Neural crest cell (in vitro differentiated cells): ENCODE data around the gene WSCD2. TPM values are rescaled to one million over a fixed set of nuclear protein-coding genes. Genes with fewer than 3 reads are reported as not detected.

Experiments
- DNase-seq: peaks from one replicate; pipeline ENCODE4 v3.0.0; 2021; ENCODE audit warnings: low read depth, mixed read lengths, low spot score
- H3K27ac Mint-ChIP-seq: one replicate; pipeline ENCODE4 v1.8.0; 2021; ENCODE audit warnings: mild to moderate bottlenecking, mixed read lengths; ENCODE audit not compliant: unreplicated experiment
- H3K27me3 Mint-ChIP-seq: 2 replicates; pipeline ENCODE4 v1.8.0; 2021; ENCODE audit warnings: low read depth, mild to moderate bottlenecking, mixed read lengths
- H3K36me3 Mint-ChIP-seq: 2 replicates; pipeline ENCODE4 v1.8.0; 2021; ENCODE audit warnings: low read depth, mild to moderate bottlenecking, mixed read lengths
- H3K4me1 Mint-ChIP-seq: 2 replicates; pipeline ENCODE4 v1.8.0; 2021; ENCODE audit warnings: mixed read lengths
- H3K4me3 Mint-ChIP-seq: one replicate; pipeline ENCODE4 v1.8.0; 2021; ENCODE audit warnings: mild to moderate bottlenecking, mixed read lengths
- H3K9me3 Mint-ChIP-seq: 2 replicates; pipeline ENCODE4 v1.8.0; 2021; ENCODE audit warnings: mixed read lengths
- total RNA-seq: library from RNA; stranded (reverse); gene quantifications from 2 replicates; pipeline ENCODE4 v1.2.1, GENCODE V29; 2021
- TF ChIP-seq, protein P1 (sequence below): fragments of 200-600 bp; sonication (generic); conservative IDR thresholded peaks from 2 replicates; pipeline ENCODE4 v1.5.0; 2021; ENCODE audit warnings: antibody characterized with exemption, mild to moderate bottlenecking

Gene WSCD2
- total RNA-seq, 1 donor from 2014 or later = 1.4 TPM

DNA sequence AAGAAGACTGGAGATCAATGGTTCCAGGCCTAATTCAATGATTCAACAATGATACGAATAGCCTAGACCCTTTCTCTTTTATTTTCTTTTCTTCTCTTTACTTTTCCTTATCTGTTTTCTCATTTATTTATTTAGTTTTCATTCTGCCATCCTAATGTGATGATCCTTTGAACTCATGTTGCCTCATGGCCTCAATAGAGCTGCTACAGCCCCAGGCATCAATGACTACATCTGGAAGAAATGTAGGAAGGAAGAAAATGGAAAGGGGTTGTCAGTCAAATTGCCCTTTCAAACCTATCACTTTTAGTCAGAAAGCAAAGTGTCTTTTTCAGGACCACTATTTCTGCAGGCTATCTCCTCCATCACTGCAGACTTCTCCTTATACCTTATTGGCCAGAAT is 140.1 kb downstream of the WSCD2 start:
- no peak overlapping the region for H3K4me3 Mint-ChIP-seq
- H3K4me1 Mint-ChIP-seq = peaks cover 16% of the 10 kb centered on the region
- TF ChIP-seq, protein P1, sequence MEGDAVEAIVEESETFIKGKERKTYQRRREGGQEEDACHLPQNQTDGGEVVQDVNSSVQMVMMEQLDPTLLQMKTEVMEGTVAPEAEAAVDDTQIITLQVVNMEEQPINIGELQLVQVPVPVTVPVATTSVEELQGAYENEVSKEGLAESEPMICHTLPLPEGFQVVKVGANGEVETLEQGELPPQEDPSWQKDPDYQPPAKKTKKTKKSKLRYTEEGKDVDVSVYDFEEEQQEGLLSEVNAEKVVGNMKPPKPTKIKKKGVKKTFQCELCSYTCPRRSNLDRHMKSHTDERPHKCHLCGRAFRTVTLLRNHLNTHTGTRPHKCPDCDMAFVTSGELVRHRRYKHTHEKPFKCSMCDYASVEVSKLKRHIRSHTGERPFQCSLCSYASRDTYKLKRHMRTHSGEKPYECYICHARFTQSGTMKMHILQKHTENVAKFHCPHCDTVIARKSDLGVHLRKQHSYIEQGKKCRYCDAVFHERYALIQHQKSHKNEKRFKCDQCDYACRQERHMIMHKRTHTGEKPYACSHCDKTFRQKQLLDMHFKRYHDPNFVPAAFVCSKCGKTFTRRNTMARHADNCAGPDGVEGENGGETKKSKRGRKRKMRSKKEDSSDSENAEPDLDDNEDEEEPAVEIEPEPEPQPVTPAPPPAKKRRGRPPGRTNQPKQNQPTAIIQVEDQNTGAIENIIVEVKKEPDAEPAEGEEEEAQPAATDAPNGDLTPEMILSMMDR = no peak
- H3K9me3 Mint-ChIP-seq = no peaks in the 10 kb centered on the region
- DNase-seq = no peak
- peaks cover 19% of the 10 kb centered on the region for H3K27me3 Mint-ChIP-seq
- no peaks in the 10 kb centered on the region for H3K36me3 Mint-ChIP-seq
- H3K27ac Mint-ChIP-seq = no peak overlapping the region

DNA sequence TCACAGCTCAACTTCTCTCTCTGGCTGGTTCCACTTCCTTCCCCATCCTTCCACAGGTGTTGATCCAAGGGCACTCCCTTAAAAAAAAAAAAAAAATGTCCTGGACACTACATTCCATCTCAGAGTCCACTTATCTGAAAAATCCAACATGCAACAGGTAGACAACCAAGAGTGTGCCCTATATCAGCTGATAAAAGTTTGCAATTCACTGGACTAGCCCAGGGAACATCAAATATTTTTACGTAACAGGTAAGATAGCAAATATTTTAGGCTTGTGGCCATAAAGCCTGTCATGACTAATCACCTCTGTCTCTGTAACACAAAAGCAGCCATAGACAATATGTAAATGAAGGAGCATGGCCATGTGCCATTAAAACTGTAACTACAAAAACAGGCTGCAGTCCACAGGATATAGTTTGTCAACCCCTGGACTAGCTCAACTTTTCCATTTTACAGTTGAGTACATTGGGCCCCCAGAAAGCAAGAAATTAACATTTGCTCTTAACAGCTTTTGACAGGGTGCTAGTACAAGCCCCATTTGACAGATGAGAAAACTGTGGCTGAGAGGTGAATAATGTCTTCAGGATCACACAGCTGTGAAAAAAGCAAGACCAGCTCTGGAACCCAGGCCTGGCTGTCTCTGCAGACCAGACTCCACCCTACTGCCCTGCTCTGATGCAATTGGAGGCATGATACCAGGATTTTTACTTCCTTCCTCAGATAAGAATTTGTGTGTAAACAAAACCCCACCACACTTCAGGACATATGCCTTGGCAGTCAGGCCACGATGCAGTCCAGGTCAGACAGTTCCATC is 141.2 kb downstream of the WSCD2 start:
- H3K4me1 Mint-ChIP-seq = peaks cover 16% of the 10 kb centered on the region
- no peaks in the 10 kb centered on the region for H3K36me3 Mint-ChIP-seq
- no peak overlapping the region for H3K27ac Mint-ChIP-seq
- no peaks in the 10 kb centered on the region for H3K9me3 Mint-ChIP-seq
- peaks cover 15% of the 10 kb centered on the region for H3K27me3 Mint-ChIP-seq
- DNase-seq = no peak
- H3K4me3 Mint-ChIP-seq = no peak overlapping the region
- TF ChIP-seq, protein P1 = no peak

DNA sequence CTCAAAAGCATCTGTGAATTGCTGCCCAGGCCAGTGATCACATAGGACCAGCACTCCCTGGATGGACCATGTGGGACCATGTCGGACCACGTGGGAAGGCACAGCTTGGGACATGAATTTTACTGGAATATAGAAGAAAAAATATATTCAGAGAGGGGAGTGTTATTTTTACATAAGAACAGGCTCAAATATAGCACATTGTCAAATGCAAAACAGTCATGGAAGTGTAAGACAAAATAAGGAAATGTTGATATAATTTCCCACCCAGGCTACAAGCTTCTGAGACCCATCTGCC is 141.7 kb downstream of the WSCD2 start:
- Mint-ChIP-seq H3K4me3 (no peak overlapping the region), H3K36me3 (no peaks in the 10 kb centered on the region), H3K27ac (no peak overlapping the region), H3K4me1 (peaks cover 16% of the 10 kb centered on the region), H3K9me3 (no peaks in the 10 kb centered on the region), H3K27me3 (peaks cover 10% of the 10 kb centered on the region)
- no peak for DNase-seq
- TF ChIP-seq, protein P1 = no peak

DNA sequence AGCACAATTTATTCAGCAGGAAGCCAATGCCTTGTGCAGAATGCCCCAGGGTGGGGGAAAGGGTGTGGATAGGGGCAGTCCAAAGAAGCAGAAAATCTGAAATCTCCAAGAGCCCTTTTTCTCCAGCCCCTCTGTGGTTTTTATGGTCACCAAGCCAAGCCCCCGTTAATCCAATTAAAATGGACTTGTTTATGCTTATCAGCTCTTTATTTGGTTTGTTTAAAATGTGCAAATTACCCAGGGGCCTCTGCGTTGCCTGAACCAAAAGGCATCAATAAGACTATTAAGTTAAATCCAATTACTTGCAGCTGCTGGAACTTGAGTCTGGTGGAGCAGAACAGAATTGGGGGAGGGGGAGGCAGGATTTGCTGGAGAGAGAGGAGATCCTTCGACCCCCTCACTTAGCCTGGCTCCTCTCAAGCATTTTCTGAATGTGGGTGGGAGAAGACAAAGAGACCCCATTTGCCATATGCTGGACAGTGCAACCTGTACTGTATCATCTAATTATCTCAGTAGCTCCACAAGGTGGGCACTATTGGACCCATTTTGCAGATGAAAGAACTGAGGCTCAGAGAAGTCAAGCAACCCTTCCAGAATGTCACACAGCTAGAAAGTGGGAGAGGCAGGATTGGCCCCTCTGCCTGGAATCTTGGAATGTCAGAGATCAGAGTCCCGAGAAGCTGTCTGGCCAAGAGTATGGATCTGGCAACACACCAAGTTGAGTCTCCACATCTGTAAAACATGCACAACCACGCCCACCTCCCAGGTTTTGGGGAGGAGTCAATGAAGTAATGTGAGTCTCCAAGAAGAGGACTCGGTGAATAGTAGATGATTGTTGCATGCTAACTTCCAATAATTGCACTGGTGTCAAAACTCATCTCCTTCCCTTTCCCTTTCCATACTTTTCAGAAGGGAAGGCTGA is 143.1 kb downstream of the WSCD2 start:
- H3K9me3 Mint-ChIP-seq = no peaks in the 10 kb centered on the region
- peaks cover 16% of the 10 kb centered on the region for H3K4me1 Mint-ChIP-seq
- DNase-seq = no peak
- H3K27me3 Mint-ChIP-seq = peaks cover 2% of the 10 kb centered on the region
- H3K4me3 Mint-ChIP-seq = no peak overlapping the region
- TF ChIP-seq, protein P1 = no peak
- no peak overlapping the region for H3K27ac Mint-ChIP-seq
- H3K36me3 Mint-ChIP-seq = no peaks in the 10 kb centered on the region

DNA sequence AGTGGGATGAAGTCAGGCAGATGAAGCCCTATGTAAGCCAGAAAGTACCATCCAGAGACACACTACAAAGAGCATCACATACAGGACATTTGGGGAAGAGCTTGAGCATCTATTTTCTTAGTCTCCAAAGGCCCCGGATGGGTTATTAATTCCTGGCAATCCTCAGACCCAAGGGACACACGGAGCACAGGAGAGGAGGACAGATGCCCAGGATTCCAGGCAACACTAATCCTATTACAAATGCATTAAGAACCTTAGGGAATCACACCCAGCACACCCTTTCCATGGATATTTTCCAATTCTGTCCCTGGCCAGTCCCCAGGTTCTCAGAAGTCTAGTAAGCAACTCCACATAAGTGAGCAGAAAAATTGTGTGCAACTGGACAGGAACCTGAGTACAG is 144.1 kb downstream of the WSCD2 start:
- no peak for DNase-seq
- H3K9me3 Mint-ChIP-seq = no peaks in the 10 kb centered on the region
- TF ChIP-seq, protein P1 = no peak
- H3K4me1 Mint-ChIP-seq = peaks cover 16% of the 10 kb centered on the region
- peaks cover 6% of the 10 kb centered on the region for H3K27me3 Mint-ChIP-seq
- no peak overlapping the region for H3K4me3 Mint-ChIP-seq
- no peak overlapping the region for H3K27ac Mint-ChIP-seq
- H3K36me3 Mint-ChIP-seq = no peaks in the 10 kb centered on the region
